Neural progenitor cell (in vitro differentiated cells): ENCODE data around the gene NCK2. TPM values are rescaled to one million over a fixed set of nuclear protein-coding genes. Genes with fewer than 3 reads are reported as not detected.

Source experiments
- DNase-seq: peaks from one replicate; pipeline ENCODE4 v3.0.0-alpha.2; 2016; ENCODE audit warnings: low spot score
- H2AFZ ChIP-seq: fragments of 200-600 bp; sonication (generic); replicated peaks from 2 replicates; pipeline ENCODE4 v1.6.1; 2016; ENCODE audit warnings: antibody characterized with exemption
- H3F3A ChIP-seq: fragments of 200-600 bp; sonication (generic); 2 replicates; pipeline ENCODE4 v1.6.1; 2016; ENCODE audit warnings: antibody characterized with exemption, low read depth
- H3K27ac ChIP-seq: fragments of 200-600 bp; sonication (generic); 2 replicates; pipeline ENCODE4 v1.5.1; 2016; ENCODE audit warnings: mild to moderate bottlenecking
- H3K27me3 ChIP-seq: fragments of 200-600 bp; sonication (generic); 2 replicates; pipeline ENCODE4 v1.6.1; 2016; ENCODE audit warnings: mild to moderate bottlenecking, moderate library complexity
- H3K36me3 ChIP-seq: fragments of 200-600 bp; sonication (generic); 2 replicates; pipeline ENCODE4 v1.5.1; 2016
- H3K4me1 ChIP-seq: fragments of 200-600 bp; sonication (generic); 2 replicates; pipeline ENCODE4 v1.6.1; 2016; ENCODE audit warnings: mixed run types
- H3K4me2 ChIP-seq: fragments of 200-600 bp; sonication (generic); 2 replicates; pipeline ENCODE4 v1.6.1; 2016
- H3K4me3 ChIP-seq: fragments of 200-600 bp; sonication (generic); 2 replicates; pipeline ENCODE4 v1.5.1; 2016
- H3K79me2 ChIP-seq: fragments of 200-600 bp; sonication (generic); 2 replicates; pipeline ENCODE4 v1.6.1; 2016; ENCODE audit warnings: low read depth
- H3K9ac ChIP-seq: fragments of 200-600 bp; sonication (generic); 2 replicates; pipeline ENCODE4 v1.6.1; 2016
- H3K9me3 ChIP-seq: fragments of 200-600 bp; sonication (generic); 2 replicates; pipeline ENCODE4 v1.5.1; 2016; ENCODE audit warnings: low read depth
- H4K20me1 ChIP-seq: fragments of 200-600 bp; sonication (generic); 2 replicates; pipeline ENCODE4 v1.6.1; 2016; ENCODE audit warnings: low read depth
- H3K27ac Mint-ChIP-seq: 3 replicates; pipeline ENCODE4 v1.8.0; 2021; ENCODE audit warnings: mixed read lengths
- H3K27me3 Mint-ChIP-seq: 2 replicates; pipeline ENCODE4 v1.8.0; 2022; ENCODE audit warnings: low read depth, mild to moderate bottlenecking, inconsistent platforms, moderate library complexity, mixed read lengths; ENCODE audit not compliant: insufficient read depth
- H3K36me3 Mint-ChIP-seq: 3 replicates; pipeline ENCODE4 v1.8.0; 2021; ENCODE audit warnings: mixed read lengths
- H3K4me1 Mint-ChIP-seq: 3 replicates; pipeline ENCODE4 v1.8.0; 2021; ENCODE audit warnings: mixed read lengths
- H3K4me3 Mint-ChIP-seq: 3 replicates; pipeline ENCODE4 v1.8.0; 2021; ENCODE audit warnings: mild to moderate bottlenecking, moderate library complexity, mixed read lengths
- H3K9me3 Mint-ChIP-seq: 3 replicates; pipeline ENCODE4 v1.8.0; 2020; ENCODE audit warnings: mixed read lengths
- CTCF ChIP-seq: fragments of 200-600 bp; sonication (generic); IDR thresholded peaks from 2 replicates; pipeline ENCODE4 v1.5.1; 2017; ENCODE audit warnings: antibody characterized with exemption, mild to moderate bottlenecking
- EZH2 ChIP-seq: fragments of 200-600 bp; sonication (generic); IDR thresholded peaks from 2 replicates; pipeline ENCODE4 v1.6.1; 2017; ENCODE audit warnings: antibody characterized with exemption, mild to moderate bottlenecking, moderate library complexity
- EZH2phosphoT487 ChIP-seq: fragments of 200-600 bp; sonication (generic); IDR thresholded peaks from 2 replicates; pipeline ENCODE4 v1.6.1; 2017; ENCODE audit warnings: antibody characterized with exemption
- total RNA-seq: library from RNA; depleted of rRNA; stranded (reverse); fragments of >200 nt; gene quantifications from 2 replicates; pipeline ENCODE4 v1.2.3, GENCODE V29; 2015; ENCODE audit warnings: low replicate concordance

Gene NCK2
- total RNA-seq, 1 donor from 2014 or later: 26.2 TPM

DNA sequence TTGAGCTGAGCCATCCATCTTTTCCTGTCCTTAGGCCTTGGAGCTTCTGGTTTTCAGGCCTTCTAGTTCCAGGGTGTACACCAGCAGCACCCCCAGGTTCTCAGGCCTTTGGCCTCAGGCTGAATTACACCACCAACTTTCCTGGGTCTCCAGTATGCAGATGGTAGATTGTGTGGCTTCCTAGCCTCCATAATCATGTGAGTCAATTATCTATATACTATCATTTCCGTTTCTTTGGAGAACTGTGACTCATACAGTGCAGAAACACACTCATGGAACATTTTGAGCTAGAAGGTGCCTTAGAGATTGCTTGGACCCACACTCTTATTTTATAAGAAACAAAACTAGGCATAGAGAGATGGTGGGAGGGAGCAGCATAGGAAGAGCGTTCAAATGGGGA is 167.4 kb downstream of the NCK2 start:
- Histone ChIP-seq H3K4me1 (no peaks in the 10 kb centered on the region), H3K9ac (no peak overlapping the region), H3K36me3 (no peaks in the 10 kb centered on the region), H3K9me3 (no peaks in the 10 kb centered on the region), H3K27me3 (no peaks in the 10 kb centered on the region), H3K27ac (no peak overlapping the region), H3K79me2 (no peaks in the 10 kb centered on the region), H3K4me3 (no peak overlapping the region), H3F3A (no peaks in the 10 kb centered on the region), H4K20me1 (no peaks in the 10 kb centered on the region), H2AFZ (no peak overlapping the region), H3K4me2 (no peak overlapping the region)
- Mint-ChIP-seq H3K4me3 (no peak overlapping the region), H3K27ac (no peak overlapping the region), H3K36me3 (no peaks in the 10 kb centered on the region), H3K27me3 (peaks cover 2% of the 10 kb centered on the region), H3K4me1 (peaks cover 25% of the 10 kb centered on the region), H3K9me3 (peaks cover 12% of the 10 kb centered on the region)
- TF ChIP-seq CTCF: no peak
- TF ChIP-seq EZH2phosphoT487: no peak
- no peak for TF ChIP-seq EZH2
- DNase-seq: no peak

- H3K4me3 Mint-ChIP-seq: no peak overlapping the region
- no peak overlapping the region for H3K27ac ChIP-seq
Measured at GRCh38 chr2:105915005-105915558, 170.4 kb downstream of the NCK2 start.

GRCh38 chr2:105917226-105917625 is 172.5 kb downstream of the NCK2 start:
- Histone ChIP-seq H3F3A (no peaks in the 10 kb centered on the region), H3K27ac (no peak overlapping the region), H2AFZ (no peak overlapping the region), H3K36me3 (no peaks in the 10 kb centered on the region), H3K9ac (no peak overlapping the region), H3K4me3 (no peak overlapping the region), H3K27me3 (no peaks in the 10 kb centered on the region), H3K4me2 (no peak overlapping the region), H3K9me3 (no peaks in the 10 kb centered on the region), H3K4me1 (no peaks in the 10 kb centered on the region), H3K79me2 (no peaks in the 10 kb centered on the region), H4K20me1 (no peaks in the 10 kb centered on the region)
- no peak for DNase-seq
- H3K36me3 Mint-ChIP-seq: no peaks in the 10 kb centered on the region
- H3K27ac Mint-ChIP-seq: no peak overlapping the region
- H3K4me3 Mint-ChIP-seq: no peak overlapping the region
- TF ChIP-seq EZH2: no peak
- no peak for TF ChIP-seq CTCF
- TF ChIP-seq EZH2phosphoT487: no peak
- peaks cover 4% of the 10 kb centered on the region for H3K4me1 Mint-ChIP-seq
- peaks cover 18% of the 10 kb centered on the region for H3K9me3 Mint-ChIP-seq
- peaks cover 2% of the 10 kb centered on the region for H3K27me3 Mint-ChIP-seq

More at GRCh38 chr2:105915005-105915558, 170.4 kb downstream of the NCK2 start:
- Histone ChIP-seq H2AFZ (no peak overlapping the region), H3K4me1 (no peaks in the 10 kb centered on the region), H3K27me3 (no peaks in the 10 kb centered on the region), H3K36me3 (no peaks in the 10 kb centered on the region), H3K79me2 (no peaks in the 10 kb centered on the region), H3K9me3 (no peaks in the 10 kb centered on the region), H3K9ac (no peak overlapping the region), H3K4me2 (no peak overlapping the region), H3F3A (no peaks in the 10 kb centered on the region), H4K20me1 (no peaks in the 10 kb centered on the region), H3K4me3 (no peak overlapping the region)
- Mint-ChIP-seq H3K4me1 (peaks cover 18% of the 10 kb centered on the region), H3K27ac (no peak overlapping the region), H3K9me3 (peaks cover 12% of the 10 kb centered on the region), H3K36me3 (no peaks in the 10 kb centered on the region), H3K27me3 (no peaks in the 10 kb centered on the region)
- TF ChIP-seq CTCF (no peak), EZH2phosphoT487 (no peak), EZH2 (no peak)
- no peak for DNase-seq
